ENCODE data around the gene DNER. TPM values are rescaled to one million over a fixed set of nuclear protein-coding genes. Genes with fewer than 3 reads are reported as not detected.

The DNER gene
- total RNA-seq, 1 donor from 2014 or later: 0.14 TPM

- H3K4me3 ChIP-seq: no peak overlapping the region
- TF ChIP-seq CTCF (IDR thresholded peaks at IDR 0.05): no peak
- DNase-seq (no peak), ATAC-seq (no peak)
- no peaks in the 10 kb centered on the region for H3K4me1 ChIP-seq
- intact Hi-C loops (cut with DNase I): no loop called here
- no peaks in the 10 kb centered on the region for H3K36me3 ChIP-seq
- no peaks in the 10 kb centered on the region for H3K9me3 ChIP-seq
- no peak overlapping the region for H3K27ac ChIP-seq
- H3K27me3 ChIP-seq: peaks cover 8% of the 10 kb centered on the region
Measured at GRCh38 chr2:229575569-229576315, 138.6 kb downstream of the DNER start.

- no peak overlapping the region for H3K27ac ChIP-seq
- intact Hi-C loops (cut with DNase I): no loop called here
- H3K4me1 ChIP-seq: no peaks in the 10 kb centered on the region
Measured at GRCh38 chr2:229572507-229573271, 141.7 kb downstream of the DNER start.

GRCh38 chr2:229571243-229571642, 143.1 kb downstream of the DNER start:
- Histone ChIP-seq H3K36me3 (no peaks in the 10 kb centered on the region), H3K9me3 (no peaks in the 10 kb centered on the region), H3K4me1 (no peaks in the 10 kb centered on the region), H3K27ac (no peak overlapping the region), H3K4me3 (no peak overlapping the region), H3K27me3 (no peaks in the 10 kb centered on the region)
- TF ChIP-seq CTCF (IDR thresholded peaks at IDR 0.05): no peak
- ATAC-seq (no peak), DNase-seq (no peak)
- intact Hi-C loops (cut with DNase I): no loop called here

More at GRCh38 chr2:229572507-229573271, 141.7 kb downstream of the DNER start:
- DNase-seq: no peak
- H3K36me3 ChIP-seq: no peaks in the 10 kb centered on the region
- no peaks in the 10 kb centered on the region for H3K9me3 ChIP-seq
- H3K27me3 ChIP-seq: no peaks in the 10 kb centered on the region
- no peak for ATAC-seq
- H3K4me3 ChIP-seq: no peak overlapping the region
- TF ChIP-seq CTCF (IDR thresholded peaks at IDR 0.05): no peak

DNA sequence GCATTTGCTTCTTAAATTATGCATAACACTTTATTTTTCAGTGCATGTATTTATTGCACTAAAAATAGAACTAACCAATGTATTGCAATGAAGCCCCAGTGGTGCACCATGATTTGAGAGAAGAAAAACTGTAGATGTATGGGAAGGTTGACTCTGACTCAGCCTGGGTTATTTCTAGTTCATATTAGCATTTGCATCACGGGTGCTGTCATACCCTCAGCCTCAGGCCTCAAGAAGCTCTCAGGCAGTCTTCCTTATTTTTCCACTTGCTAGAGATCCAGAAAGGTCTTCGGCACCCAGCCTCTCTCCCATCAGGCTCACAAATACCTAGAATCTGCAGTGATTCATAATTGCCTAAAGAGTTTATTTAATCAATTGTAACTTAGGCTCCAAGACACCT, 148.0 kb downstream of the DNER start:
- H3K27me3 ChIP-seq: no peaks in the 10 kb centered on the region
- H3K36me3 ChIP-seq: no peaks in the 10 kb centered on the region
- H3K4me3 ChIP-seq: no peak overlapping the region
- no peak overlapping the region for H3K27ac ChIP-seq
- no peaks in the 10 kb centered on the region for H3K9me3 ChIP-seq
- no peaks in the 10 kb centered on the region for H3K4me1 ChIP-seq
- intact Hi-C loops (cut with DNase I): no loop called here
- DNase-seq (no peak), ATAC-seq (no peak)
- no peak for TF ChIP-seq CTCF (IDR thresholded peaks at IDR 0.05)

DNA sequence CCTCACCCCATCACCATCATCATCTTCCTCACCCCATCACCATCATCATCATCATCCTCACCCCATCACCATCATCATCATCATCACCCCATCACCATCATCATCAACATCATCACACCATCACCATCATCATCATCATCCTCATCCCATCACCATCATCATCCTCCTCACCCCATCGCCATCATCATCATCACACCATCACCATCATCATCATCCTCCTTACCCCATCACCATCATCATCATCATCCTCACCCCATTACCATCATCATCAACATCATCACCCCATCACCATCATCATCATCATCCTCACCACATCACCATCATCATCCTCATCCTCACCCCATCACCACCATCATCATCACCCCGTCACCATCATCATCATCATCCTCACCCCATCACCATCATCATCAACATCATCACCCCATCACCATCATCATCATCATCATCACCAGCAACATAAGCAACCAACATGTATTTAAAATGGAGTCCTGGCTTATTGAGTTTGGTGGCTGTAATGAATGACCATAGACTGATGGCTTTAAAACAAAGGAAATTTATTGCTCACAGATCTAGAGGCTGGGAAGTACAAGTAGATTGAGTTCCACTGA, 150.0 kb downstream of the DNER start:
- DNase-seq (no peak), ATAC-seq (no peak)
- Histone ChIP-seq H3K27me3 (no peaks in the 10 kb centered on the region), H3K4me1 (no peaks in the 10 kb centered on the region), H3K9me3 (no peaks in the 10 kb centered on the region), H3K36me3 (no peaks in the 10 kb centered on the region), H3K27ac (no peak overlapping the region), H3K4me3 (no peak overlapping the region)
- intact Hi-C loops (cut with DNase I): no loop called here
- TF ChIP-seq CTCF (IDR thresholded peaks at IDR 0.05): no peak
